ENCODE results near the gene ZP2.

Gene ZP2

GRCh38 chr16:21167929-21168602 lies 43.3 kb downstream of the ZP2 start:
- DNase-seq (ENCODE audit: extremely low read depth, low read depth), result no peak
- no peak overlapping the region for H3K4me3 ChIP-seq (replicated peaks; ENCODE audit: low read depth, low read length)
- TF ChIP-seq, protein P1, sequence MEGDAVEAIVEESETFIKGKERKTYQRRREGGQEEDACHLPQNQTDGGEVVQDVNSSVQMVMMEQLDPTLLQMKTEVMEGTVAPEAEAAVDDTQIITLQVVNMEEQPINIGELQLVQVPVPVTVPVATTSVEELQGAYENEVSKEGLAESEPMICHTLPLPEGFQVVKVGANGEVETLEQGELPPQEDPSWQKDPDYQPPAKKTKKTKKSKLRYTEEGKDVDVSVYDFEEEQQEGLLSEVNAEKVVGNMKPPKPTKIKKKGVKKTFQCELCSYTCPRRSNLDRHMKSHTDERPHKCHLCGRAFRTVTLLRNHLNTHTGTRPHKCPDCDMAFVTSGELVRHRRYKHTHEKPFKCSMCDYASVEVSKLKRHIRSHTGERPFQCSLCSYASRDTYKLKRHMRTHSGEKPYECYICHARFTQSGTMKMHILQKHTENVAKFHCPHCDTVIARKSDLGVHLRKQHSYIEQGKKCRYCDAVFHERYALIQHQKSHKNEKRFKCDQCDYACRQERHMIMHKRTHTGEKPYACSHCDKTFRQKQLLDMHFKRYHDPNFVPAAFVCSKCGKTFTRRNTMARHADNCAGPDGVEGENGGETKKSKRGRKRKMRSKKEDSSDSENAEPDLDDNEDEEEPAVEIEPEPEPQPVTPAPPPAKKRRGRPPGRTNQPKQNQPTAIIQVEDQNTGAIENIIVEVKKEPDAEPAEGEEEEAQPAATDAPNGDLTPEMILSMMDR (IDR thresholded peaks at IDR 0.05; ENCODE audit: low read depth, low read length, missing control alignments), result no peak

- no peak overlapping the region for H3K4me3 ChIP-seq (replicated peaks; ENCODE audit: low read depth, low read length)
- peak; percentile 45 for DNase-seq (ENCODE audit: extremely low read depth, low read depth)
- TF ChIP-seq, protein P1 (IDR thresholded peaks at IDR 0.05; ENCODE audit: low read depth, low read length, missing control alignments), result no peak
Observed at GRCh38 chr16:21167360-21167759, 44.0 kb downstream of the ZP2 start.

DNA sequence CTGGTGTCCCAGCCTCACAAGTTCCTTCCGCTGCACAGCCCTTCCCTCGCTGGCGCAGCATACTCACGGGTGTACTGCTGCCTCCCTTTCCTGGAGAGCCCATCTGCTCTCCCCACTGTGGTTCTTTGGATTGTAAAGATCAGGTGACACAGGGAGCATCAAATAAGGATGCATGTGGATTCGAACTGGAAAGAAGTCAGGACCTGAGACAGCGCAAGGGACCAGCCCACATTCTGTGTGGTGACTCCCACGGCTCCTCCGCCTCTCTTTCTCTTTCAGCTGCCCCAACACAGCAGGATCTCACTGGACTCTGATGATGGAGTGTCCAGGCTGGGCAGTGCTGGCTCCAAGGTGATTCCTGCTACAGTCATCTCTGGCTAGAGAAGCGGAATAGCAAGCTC lies 44.8 kb downstream of the ZP2 start:
- no peak overlapping the region for H3K4me3 ChIP-seq (replicated peaks; ENCODE audit: low read depth, low read length)
- DNase-seq (ENCODE audit: extremely low read depth, low read depth), result no peak
- TF ChIP-seq, protein P1 (IDR thresholded peaks at IDR 0.05; ENCODE audit: low read depth, low read length, missing control alignments), result no peak

DNA sequence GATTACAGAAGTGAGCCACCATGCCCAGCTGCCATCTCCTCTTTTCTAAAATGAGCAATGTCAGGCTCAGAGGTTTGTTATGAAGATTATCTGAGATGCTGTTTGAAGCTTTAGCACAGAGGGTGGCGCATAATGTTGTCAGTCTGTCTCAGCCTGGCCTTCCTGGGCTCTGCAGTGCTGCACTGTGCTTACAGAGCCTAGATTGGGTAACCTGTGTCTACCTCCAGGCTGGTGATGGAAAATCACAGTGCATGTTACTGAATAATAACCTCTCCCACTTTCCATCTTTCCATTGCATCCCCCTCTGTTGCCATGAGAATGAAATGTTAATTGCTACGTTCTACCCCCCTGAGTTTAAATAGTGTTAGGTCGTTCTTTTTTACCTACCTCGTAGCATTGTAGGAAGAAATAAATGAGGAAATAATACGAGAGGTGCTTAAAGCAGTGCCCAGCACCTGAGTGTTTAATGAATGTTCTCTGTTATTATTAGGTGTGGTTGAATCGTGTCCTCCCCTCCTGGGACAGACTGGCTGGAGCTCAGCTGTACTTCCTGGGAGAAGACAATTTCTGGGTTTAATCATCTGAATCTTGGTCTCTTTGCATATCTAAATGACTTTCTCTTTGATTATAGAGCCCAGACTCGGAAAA lies 46.7 kb downstream of the ZP2 start:
- DNase-seq (ENCODE audit: extremely low read depth, low read depth), result no peak
- H3K4me3 ChIP-seq (replicated peaks; ENCODE audit: low read depth, low read length), result no peak overlapping the region
- TF ChIP-seq, protein P1 (IDR thresholded peaks at IDR 0.05; ENCODE audit: low read depth, low read length, missing control alignments), result no peak

DNA sequence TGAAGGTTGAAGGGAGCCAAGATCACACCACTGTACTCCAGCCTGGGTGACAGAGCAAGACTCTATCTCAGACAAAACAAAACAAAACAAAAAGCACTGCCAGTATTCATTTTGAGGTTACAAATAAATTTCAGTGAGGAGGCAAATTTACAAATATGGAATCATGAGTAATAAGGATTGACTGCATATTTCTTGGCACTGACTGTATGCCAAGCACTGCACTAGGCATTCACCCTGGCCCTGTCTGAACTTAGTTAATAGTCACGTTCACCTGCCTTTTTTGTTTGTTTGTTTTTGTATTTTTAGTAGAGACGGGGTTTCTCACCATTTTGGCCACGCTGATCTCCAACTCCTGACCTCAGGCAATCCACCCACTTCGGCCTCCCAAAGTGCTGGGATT lies 47.8 kb downstream of the ZP2 start:
- H3K4me3 ChIP-seq (replicated peaks; ENCODE audit: low read depth, low read length), result no peak overlapping the region
- DNase-seq (ENCODE audit: extremely low read depth, low read depth), result no peak
- TF ChIP-seq, protein P1 (IDR thresholded peaks at IDR 0.05; ENCODE audit: low read depth, low read length, missing control alignments), result no peak

DNA sequence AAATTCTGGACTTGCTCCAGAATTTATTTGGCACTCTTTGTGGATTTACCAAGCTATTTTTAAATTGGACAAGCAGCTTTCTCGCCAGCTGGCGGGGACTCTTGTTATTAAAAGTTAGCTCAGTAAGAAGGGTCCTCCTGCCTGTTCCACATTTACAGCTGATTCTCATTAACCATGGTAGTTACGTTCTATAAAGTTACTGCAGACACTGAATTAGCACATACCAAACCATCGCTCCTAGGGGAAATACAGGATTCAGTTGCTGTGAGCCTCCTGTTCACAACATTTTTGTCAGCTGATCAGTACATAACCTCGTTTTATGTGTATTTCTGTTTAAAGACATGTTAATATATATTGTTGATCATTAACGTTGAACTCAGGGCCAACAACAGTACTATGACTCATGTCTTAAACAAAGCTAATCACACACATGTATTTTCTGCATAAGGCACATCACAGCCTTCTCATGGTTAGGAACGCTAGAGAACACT lies 48.7 kb downstream of the ZP2 start:
- H3K4me3 ChIP-seq (replicated peaks; ENCODE audit: low read depth, low read length), result no peak overlapping the region
- DNase-seq (ENCODE audit: extremely low read depth, low read depth), result no peak
- TF ChIP-seq, protein P1 (IDR thresholded peaks at IDR 0.05; ENCODE audit: low read depth, low read length, missing control alignments), result no peak
